D721Med (cell line): ENCODE results near the gene SLC6A6.

Experiments
- DNase-seq: peaks from one replicate; pipeline ENCODE4 v3.0.0; 2011; ENCODE audit warnings: low spot score; ENCODE audit not compliant: insufficient read length
- FAIRE-seq: peaks from 2 replicates; lab custom pipeline; 2011; peaks lifted over from hg19 to GRCh38; lab: Jason Lieb, UNC
- TF ChIP-seq, protein P1 (sequence below): IDR thresholded peaks from 2 replicates; pipeline ENCODE4 v1.5.1; 2012; ENCODE audit warnings: mild to moderate bottlenecking, control low read depth; ENCODE audit not compliant: insufficient read depth; ENCODE audit errors: missing control alignments

Gene SLC6A6

DNA sequence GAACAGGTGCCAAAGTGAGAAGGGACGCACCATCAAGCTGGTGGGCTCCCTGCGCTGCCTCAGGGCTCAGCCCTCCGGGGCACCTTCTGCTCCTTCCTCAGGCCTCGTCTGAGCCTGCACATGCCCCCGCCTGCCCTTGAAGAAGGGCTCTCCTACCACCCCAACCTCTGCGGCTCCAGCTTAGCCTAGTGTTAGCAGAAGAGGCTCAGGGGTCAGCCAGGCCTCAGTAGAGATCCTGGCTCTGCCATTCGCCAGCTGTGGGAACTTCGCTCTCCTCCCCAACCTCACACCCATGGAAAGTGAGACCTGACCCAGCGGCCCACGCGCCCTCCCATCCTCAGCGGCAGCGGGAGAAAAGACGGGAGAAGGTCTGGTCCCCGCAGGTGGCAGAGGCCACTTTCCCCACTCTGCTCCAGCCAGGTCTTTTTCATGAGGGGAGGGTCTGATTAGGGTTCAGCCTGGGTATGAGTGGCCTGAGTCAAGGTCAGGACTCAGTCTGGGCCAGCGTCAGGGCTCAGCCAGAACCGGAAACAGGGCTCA lies 129.5 kb downstream of the SLC6A6 start:
- DNase-seq, result no peak
- TF ChIP-seq, protein P1, sequence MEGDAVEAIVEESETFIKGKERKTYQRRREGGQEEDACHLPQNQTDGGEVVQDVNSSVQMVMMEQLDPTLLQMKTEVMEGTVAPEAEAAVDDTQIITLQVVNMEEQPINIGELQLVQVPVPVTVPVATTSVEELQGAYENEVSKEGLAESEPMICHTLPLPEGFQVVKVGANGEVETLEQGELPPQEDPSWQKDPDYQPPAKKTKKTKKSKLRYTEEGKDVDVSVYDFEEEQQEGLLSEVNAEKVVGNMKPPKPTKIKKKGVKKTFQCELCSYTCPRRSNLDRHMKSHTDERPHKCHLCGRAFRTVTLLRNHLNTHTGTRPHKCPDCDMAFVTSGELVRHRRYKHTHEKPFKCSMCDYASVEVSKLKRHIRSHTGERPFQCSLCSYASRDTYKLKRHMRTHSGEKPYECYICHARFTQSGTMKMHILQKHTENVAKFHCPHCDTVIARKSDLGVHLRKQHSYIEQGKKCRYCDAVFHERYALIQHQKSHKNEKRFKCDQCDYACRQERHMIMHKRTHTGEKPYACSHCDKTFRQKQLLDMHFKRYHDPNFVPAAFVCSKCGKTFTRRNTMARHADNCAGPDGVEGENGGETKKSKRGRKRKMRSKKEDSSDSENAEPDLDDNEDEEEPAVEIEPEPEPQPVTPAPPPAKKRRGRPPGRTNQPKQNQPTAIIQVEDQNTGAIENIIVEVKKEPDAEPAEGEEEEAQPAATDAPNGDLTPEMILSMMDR, result no peak
- no peak for FAIRE-seq

DNA sequence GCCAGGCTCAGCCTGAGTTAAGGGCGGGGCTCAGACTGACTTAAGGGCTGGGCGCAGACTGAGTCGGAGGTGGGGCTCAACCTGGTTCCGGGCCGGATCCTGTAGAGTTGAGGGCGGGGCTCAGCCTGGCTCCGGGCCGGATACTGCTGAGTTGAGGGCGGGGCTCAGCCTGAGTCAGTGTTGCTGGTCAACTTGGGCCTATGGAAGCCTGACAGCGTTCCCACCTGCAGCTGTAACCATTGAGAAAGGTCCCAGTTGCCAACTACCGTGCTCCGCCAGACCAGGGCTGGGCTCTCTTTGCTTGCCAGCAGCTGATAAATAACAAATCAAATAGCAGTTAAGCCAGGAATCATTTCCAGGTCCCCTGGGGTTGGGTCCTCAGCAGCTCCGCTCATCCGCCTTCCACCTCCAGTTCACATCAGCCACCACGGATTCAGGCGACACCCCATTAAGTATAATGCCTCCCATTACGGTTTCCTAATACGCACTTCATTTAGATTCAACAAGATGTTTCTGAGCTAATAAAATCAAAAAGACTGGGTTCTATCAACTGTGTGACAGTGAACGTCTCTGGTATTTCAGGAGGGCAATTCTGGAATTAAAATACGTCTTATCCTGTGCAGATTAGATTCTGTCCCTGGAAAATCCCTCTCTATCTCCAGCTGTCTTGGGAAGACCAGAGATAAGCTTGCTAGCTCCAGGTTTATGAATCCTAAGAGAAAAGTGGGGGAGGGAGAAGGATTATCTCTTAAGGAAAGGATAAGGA lies 130.5 kb downstream of the SLC6A6 start:
- TF ChIP-seq, protein P1, result no peak
- DNase-seq, result peak; percentile 91
- peak; percentile 95 for FAIRE-seq

DNA sequence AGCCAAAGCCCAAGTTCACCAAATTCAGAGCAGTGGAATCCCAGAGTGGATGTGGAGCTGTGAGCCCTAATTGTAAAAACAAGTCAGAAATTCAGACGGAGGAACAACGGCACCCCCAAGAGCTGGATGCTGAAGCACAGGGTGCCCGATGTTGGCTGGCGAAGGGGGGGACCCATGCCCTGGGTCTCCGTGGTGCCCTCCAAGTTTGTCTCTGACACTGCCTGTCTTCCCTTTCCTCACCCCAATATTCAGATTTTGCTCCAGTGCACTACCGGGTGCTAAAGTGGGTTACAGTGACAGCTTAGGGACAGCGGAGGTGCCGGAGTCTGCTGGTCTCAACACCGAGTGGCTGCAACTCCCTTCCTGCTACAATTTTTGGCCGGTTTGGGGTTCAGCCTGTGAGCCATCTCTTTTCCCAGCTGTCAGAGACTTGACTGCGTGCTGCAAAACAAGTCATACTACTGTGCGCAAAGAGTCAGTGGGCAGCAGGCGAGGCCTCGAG lies 131.1 kb downstream of the SLC6A6 start:
- FAIRE-seq (no peak), DNase-seq (no peak)
- TF ChIP-seq, protein P1, result no peak

DNA sequence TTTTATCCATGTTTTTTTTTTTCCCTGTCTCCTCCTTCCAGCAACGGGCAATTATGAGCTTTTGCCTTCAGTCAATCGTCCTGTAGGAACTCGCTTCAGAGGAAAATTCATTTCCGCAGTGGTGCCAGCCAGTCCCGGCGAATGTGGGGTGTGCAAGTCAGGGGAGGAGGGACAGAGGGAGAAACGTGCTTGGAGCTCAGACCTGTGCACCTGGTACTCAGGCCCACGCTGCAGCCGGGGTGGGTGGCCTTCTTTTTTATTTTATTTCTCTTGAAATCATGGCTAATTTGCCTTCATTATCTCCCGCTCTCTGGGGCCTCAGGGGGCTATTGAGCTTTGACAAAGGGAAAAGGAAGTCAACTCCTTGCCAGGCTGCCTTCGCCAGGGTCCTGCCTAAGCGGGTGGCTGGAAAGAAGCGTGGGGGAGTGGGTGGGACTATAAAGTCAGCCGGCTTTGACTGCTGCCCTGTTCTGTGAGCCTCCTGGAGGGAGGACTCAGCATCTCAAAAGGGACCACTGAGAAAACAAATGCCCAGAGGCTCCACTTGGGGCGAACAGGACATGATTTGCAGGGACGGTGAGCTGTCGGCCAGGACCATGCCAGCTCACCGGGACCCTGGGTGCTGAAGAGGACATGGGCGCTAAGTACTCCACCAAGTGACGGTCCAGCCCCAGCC lies 132.2 kb downstream of the SLC6A6 start:
- FAIRE-seq (no peak), DNase-seq (no peak)
- TF ChIP-seq, protein P1, result no peak

DNA sequence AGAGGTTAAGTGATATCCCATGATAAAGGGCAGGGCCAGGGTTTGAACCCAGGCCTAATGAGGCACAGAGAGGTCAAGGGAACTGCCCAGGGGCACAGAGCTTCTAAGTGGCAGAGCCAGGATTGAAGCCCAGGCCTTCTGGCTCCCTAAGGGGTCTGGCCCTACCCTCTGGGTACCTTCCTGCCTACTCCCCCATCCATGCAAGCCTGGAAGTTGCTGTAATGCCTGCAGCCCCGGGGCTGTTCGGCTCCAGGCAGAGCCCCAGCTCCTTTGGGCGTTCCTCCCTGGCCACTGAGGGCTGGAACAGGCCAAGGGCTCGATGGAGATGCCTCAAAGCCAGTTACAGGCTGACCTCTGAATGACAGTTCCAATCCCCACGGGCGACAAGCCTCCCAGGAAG lies 133.2 kb downstream of the SLC6A6 start:
- FAIRE-seq (no peak), DNase-seq (no peak)
- TF ChIP-seq, protein P1, result no peak

DNA sequence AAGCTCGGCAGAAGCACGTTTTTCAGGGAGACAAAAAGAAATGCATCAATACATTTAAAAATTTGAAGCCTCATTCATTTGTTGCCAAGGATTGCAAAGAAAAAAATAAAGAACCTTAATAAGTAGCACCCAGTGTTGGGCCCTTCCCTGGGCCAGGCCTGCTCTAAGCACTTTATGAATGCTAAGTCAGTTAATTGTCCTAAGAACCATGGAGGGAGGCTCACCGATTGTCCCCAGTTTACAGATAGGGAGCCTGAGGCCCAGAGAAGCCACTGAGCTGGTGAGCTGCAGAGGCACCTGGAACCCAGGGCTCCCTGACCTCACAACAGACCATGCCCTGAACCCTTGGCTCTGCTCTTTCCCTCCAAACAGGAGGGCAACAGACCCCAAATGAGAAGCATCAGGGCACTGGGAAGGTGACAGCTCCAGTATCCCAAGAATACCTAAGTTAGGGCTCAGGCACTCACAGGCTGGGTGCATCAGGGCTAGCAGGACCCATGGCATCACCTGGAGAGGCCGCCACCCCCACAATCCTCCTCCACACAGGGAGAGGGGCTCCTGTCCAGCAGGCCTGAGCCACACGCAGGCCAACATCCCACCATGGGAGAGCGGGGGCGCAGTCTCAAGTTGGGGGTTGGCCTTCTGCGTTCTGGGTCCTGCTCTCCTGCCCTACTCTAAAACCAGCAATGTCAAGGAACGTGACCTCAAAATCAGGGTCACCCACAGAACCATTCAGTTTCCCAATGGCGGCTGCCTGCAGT lies 133.8 kb downstream of the SLC6A6 start:
- TF ChIP-seq, protein P1, result no peak
- FAIRE-seq, result no peak
- DNase-seq, result no peak
